ENCODE measurements around the gene MMP19. TPM values are rescaled to one million over a fixed set of nuclear protein-coding genes. Genes with fewer than 3 reads are reported as not detected.

MMP19 gene
- polyA plus RNA-seq (2012; ENCODE audit: insufficient read depth, insufficient read length, low read depth) = not detected

- no peak within 1 kb of the TSS for H3K4me3 ChIP-seq (ENCODE audit: low read depth, low read length)
Measured at GRCh38 chr12:55842681-55843429, at the start of gene MMP19. Gene MMP19, minus strand, starts transcription at chr12:55842936. Its CDS starts 106 bp downstream, at chr12:55842830.

GRCh38 chr12:55891310-55891709 is 48.6 kb upstream of the MMP19 start:
- no peak for TF ChIP-seq CTCF (IDR thresholded peaks at IDR 0.05; ENCODE audit: low read depth, low read length)
- no peak overlapping the region for H3K4me3 ChIP-seq (ENCODE audit: low read depth, low read length)

More at GRCh38 chr12:55842681-55843429, at the start of gene MMP19:
- peaks cover 5% of the 10 kb centered on the region; the same call in 1 of the 2 replicates for H3K4me1 ChIP-seq
- no peak for DNase-seq
- H3K27me3 ChIP-seq = no peaks in the 10 kb centered on the region
- H3K9me3 ChIP-seq = no peaks in the 10 kb centered on the region
- no peak for TF ChIP-seq CTCF (IDR thresholded peaks at IDR 0.05; ENCODE audit: low read depth, low read length)
- no peaks in the 10 kb centered on the region for H3K36me3 ChIP-seq

GRCh38 chr12:55885113-55885512 is 42.4 kb upstream of the MMP19 start:
- H3K4me1 ChIP-seq = no peaks in the 10 kb centered on the region
- H3K4me3 ChIP-seq (ENCODE audit: low read depth, low read length) = no peak overlapping the region
- no peak for TF ChIP-seq CTCF (IDR thresholded peaks at IDR 0.05; ENCODE audit: low read depth, low read length)
- no peaks in the 10 kb centered on the region for H3K9me3 ChIP-seq
- no peak for DNase-seq
- no peaks in the 10 kb centered on the region for H3K36me3 ChIP-seq
- H3K27me3 ChIP-seq = peaks cover 5% of the 10 kb centered on the region; the same call in 1 of the 2 replicates

More at GRCh38 chr12:55891310-55891709, 48.6 kb upstream of the MMP19 start:
- no peak for DNase-seq
- no peaks in the 10 kb centered on the region for H3K27me3 ChIP-seq
- no peaks in the 10 kb centered on the region for H3K4me1 ChIP-seq
- H3K9me3 ChIP-seq = no peaks in the 10 kb centered on the region
- no peaks in the 10 kb centered on the region for H3K36me3 ChIP-seq

GRCh38 chr12:55877824-55878223 is 35.1 kb upstream of the MMP19 start:
- no peak for TF ChIP-seq CTCF (IDR thresholded peaks at IDR 0.05; ENCODE audit: low read depth, low read length)
- Histone ChIP-seq H3K4me3 (ENCODE audit: low read depth, low read length) (no peak overlapping the region), H3K4me1 (no peaks in the 10 kb centered on the region), H3K27me3 (no peaks in the 10 kb centered on the region), H3K9me3 (no peaks in the 10 kb centered on the region), H3K36me3 (no peaks in the 10 kb centered on the region)
- no peak for DNase-seq

- H3K9me3 ChIP-seq = no peaks in the 10 kb centered on the region
- H3K4me3 ChIP-seq (ENCODE audit: low read depth, low read length) = no peak overlapping the region
- no peaks in the 10 kb centered on the region for H3K27me3 ChIP-seq
- no peaks in the 10 kb centered on the region for H3K36me3 ChIP-seq
- no peaks in the 10 kb centered on the region for H3K4me1 ChIP-seq
- TF ChIP-seq CTCF (IDR thresholded peaks at IDR 0.05; ENCODE audit: low read depth, low read length) = no peak
- no peak for DNase-seq
Measured at GRCh38 chr12:55875704-55876467, 33.1 kb upstream of the MMP19 start.
